Measurements from ENCODE around the gene PCBP3. TPM values are rescaled to one million over a fixed set of nuclear protein-coding genes. Genes with fewer than 3 reads are reported as not detected.
A peak's percentile ranks its signal among the peaks of the same experiment; 100 is the strongest.

PCBP3 gene
- total RNA-seq, 2 experiments from 2014 or later = 1.9 to 2.2 TPM

DNA sequence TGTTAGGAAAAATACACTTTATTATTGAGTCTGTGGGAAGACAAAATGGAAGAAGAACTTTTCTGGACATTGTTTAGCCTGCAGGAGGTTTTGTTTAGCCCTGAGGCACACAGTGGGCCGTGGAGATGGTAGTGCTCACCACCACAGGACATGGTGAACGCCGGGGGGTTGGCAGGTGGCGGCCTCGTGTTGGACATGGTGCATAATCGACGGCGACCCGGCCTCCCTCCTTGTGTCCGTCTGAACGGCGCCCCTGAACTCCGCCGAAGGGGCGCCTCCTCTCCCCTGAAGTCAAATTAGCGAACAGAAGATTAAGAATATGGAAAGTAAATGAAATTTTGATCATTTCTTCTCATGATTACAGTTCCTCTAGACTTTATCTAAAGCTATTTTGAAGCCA, 126.4 kb downstream of the PCBP3 start:
- intact Hi-C loops (cut with micrococcal nuclease) = loop anchor here (2.0 kb wide), 1 partner anchor 49 kb away; no protein-coding TSS in a partner anchor
- no peak for ATAC-seq
- CTCF ChIA-PET = no interaction called here
- peaks cover 6% of the 10 kb centered on the region for H3K9me3 Mint-ChIP-seq
- peaks cover 41% of the 10 kb centered on the region for H3K4me1 Mint-ChIP-seq (ENCODE audit: low read depth)
- POLR2A ChIA-PET = interaction anchor here (2.7 kb wide), 1 partner anchor 49 kb away, joined by 10 read pairs; no protein-coding TSS in a partner anchor
- H3K27ac Mint-ChIP-seq = peak overlapping the region; percentile 89
- H3K4me3 Mint-ChIP-seq = peak overlapping the region; percentile 28
- no peak for DNase-seq
- no peaks in the 10 kb centered on the region for H3K36me3 Mint-ChIP-seq (ENCODE audit: low read depth)
- TF ChIP-seq, protein P1, sequence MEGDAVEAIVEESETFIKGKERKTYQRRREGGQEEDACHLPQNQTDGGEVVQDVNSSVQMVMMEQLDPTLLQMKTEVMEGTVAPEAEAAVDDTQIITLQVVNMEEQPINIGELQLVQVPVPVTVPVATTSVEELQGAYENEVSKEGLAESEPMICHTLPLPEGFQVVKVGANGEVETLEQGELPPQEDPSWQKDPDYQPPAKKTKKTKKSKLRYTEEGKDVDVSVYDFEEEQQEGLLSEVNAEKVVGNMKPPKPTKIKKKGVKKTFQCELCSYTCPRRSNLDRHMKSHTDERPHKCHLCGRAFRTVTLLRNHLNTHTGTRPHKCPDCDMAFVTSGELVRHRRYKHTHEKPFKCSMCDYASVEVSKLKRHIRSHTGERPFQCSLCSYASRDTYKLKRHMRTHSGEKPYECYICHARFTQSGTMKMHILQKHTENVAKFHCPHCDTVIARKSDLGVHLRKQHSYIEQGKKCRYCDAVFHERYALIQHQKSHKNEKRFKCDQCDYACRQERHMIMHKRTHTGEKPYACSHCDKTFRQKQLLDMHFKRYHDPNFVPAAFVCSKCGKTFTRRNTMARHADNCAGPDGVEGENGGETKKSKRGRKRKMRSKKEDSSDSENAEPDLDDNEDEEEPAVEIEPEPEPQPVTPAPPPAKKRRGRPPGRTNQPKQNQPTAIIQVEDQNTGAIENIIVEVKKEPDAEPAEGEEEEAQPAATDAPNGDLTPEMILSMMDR (IDR thresholded peaks at IDR 0.05) = no peak
- no peaks in the 10 kb centered on the region for H3K27me3 Mint-ChIP-seq

DNA sequence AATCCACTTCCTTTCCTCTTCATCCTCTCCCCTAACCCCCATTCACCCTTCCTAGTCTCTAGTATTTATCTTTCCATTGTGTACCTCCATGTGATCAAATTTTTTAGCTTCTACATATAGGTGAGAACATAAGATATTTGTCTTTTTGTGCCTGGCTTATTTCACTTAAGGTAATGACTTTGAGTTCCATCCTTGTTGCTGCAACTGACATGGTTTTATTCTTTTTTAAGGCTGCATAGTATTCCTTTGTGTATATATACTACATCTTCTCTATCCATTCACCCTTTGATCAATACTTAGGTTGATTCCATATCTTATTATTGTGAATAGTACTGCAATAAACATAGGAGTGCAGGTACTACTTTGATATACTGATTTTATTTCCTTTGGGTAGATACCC, 128.7 kb downstream of the PCBP3 start:
- TF ChIP-seq, protein P1 (IDR thresholded peaks at IDR 0.05) = no peak
- peaks cover 1% of the 10 kb centered on the region for H3K36me3 Mint-ChIP-seq (ENCODE audit: low read depth)
- intact Hi-C loops (cut with micrococcal nuclease) = no loop called here
- peaks cover 12% of the 10 kb centered on the region for H3K9me3 Mint-ChIP-seq
- ChIA-PET POLR2A (no interaction called here), CTCF (no interaction called here)
- no peak overlapping the region for H3K4me3 Mint-ChIP-seq
- peaks cover 3% of the 10 kb centered on the region for H3K27me3 Mint-ChIP-seq
- DNase-seq (no peak), ATAC-seq (no peak)
- H3K4me1 Mint-ChIP-seq (ENCODE audit: low read depth) = peaks cover 31% of the 10 kb centered on the region
- H3K27ac Mint-ChIP-seq = no peak overlapping the region

DNA sequence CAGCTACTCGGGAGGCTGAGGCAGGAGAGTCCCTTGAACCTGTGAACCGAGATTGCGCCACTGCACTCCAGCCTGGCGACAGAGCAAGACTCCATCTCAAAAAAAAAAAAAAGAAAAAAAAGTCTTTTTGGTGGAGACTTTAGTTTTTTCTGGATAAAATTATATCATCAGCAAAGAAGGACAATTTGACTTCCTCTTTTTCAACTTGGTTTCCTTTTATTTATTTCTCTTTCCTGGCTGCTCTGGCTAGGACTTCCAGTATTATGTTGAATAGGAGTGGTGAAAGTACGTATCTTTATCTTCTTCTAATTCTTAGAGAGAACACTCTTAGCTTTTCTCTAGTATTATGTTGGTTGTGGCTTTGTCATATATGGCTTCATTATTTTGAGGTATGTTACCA, 130.8 kb downstream of the PCBP3 start:
- Mint-ChIP-seq H3K9me3 (peaks cover 20% of the 10 kb centered on the region), H3K4me3 (no peak overlapping the region), H3K27me3 (peaks cover 3% of the 10 kb centered on the region)

DNA sequence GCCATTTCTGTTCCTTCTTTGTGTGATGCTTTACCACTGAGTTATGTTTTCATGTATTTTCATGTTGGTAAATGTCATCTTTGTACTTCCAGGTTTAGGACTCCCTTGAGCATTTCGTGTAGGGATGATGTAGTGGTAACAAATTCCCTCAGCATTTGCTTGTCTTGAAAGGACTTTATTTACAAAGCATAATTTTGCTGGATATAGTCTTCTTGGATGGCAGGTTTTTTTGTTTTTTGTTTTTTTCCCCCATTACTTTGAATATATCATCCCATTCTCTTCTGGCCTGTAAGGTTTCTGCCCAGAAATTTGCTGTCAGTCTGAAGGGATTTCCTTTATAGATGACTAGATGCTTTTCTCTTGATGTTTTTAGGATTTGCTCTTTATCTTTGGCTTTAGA, 133.4 kb downstream of the PCBP3 start:
- CTCF ChIA-PET = no interaction called here
- TF ChIP-seq, protein P1 (IDR thresholded peaks at IDR 0.05) = no peak
- no peak overlapping the region for H3K27ac Mint-ChIP-seq
- H3K9me3 Mint-ChIP-seq = peaks cover 19% of the 10 kb centered on the region
- H3K36me3 Mint-ChIP-seq (ENCODE audit: low read depth) = peaks cover 6% of the 10 kb centered on the region
- no peaks in the 10 kb centered on the region for H3K4me1 Mint-ChIP-seq (ENCODE audit: low read depth)
- ATAC-seq (no peak), DNase-seq (no peak)
- POLR2A ChIA-PET = no interaction called here
- H3K27me3 Mint-ChIP-seq = peaks cover 3% of the 10 kb centered on the region
- intact Hi-C loops (cut with micrococcal nuclease) = no loop called here
- H3K4me3 Mint-ChIP-seq = no peak overlapping the region

More for the DNA sequence above, 130.8 kb downstream of the PCBP3 start:
- DNase-seq (no peak), ATAC-seq (no peak)
- TF ChIP-seq, protein P1 (IDR thresholded peaks at IDR 0.05) = no peak
- CTCF ChIA-PET = no interaction called here
- intact Hi-C loops (cut with micrococcal nuclease) = no loop called here
- Mint-ChIP-seq H3K36me3 (ENCODE audit: low read depth) (peaks cover 6% of the 10 kb centered on the region), H3K4me1 (ENCODE audit: low read depth) (peaks cover 10% of the 10 kb centered on the region), H3K27ac (no peak overlapping the region)
- POLR2A ChIA-PET = no interaction called here

DNA sequence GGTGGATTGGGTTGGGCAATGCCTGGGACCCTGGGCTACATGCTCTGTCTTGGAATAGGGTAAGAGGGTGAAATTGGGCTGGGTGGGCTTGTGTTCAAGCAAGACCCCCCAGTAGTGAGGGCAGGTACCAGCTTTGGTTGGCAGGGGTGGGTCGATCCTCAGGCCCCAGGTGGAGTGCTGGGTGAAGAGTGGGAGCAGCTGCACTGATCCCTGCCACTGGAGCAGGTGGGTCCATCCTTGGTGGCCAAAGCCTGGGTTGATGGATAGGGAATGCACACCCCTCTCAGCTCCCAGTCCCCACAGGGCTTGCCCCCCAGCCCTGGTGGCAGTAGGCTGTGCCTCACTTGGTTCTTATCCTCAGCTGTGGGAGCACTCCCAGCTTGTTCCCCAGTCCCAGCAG, 135.2 kb downstream of the PCBP3 start:
- H3K9me3 Mint-ChIP-seq = peaks cover 14% of the 10 kb centered on the region
- TF ChIP-seq, protein P1 (IDR thresholded peaks at IDR 0.05) = no peak
- ATAC-seq = no peak

More for the DNA sequence above, 135.2 kb downstream of the PCBP3 start:
- ChIA-PET CTCF (no interaction called here), POLR2A (no interaction called here)
- Mint-ChIP-seq H3K27me3 (peaks cover 3% of the 10 kb centered on the region), H3K27ac (no peak overlapping the region), H3K4me3 (no peak overlapping the region), H3K4me1 (ENCODE audit: low read depth) (no peaks in the 10 kb centered on the region), H3K36me3 (ENCODE audit: low read depth) (peaks cover 6% of the 10 kb centered on the region)
- intact Hi-C loops (cut with micrococcal nuclease) = no loop called here
- DNase-seq = no peak
